Fibroblast of skin of left quadriceps (primary cell): ENCODE data around the gene ERAL1.
"Not testable (repeated sequence)": the region's sequence is repeated elsewhere in the genome, so short reads cannot be mapped to it uniquely, and the experiment has no call there.

ENCODE experiments used
- DNase-seq, 2 experiments: peaks; one replicate each; pipeline ENCODE4 v3.0.0-alpha.2; 2013; ENCODE audit warnings: low read depth in 2 of 2

The ERAL1 gene

DNA sequence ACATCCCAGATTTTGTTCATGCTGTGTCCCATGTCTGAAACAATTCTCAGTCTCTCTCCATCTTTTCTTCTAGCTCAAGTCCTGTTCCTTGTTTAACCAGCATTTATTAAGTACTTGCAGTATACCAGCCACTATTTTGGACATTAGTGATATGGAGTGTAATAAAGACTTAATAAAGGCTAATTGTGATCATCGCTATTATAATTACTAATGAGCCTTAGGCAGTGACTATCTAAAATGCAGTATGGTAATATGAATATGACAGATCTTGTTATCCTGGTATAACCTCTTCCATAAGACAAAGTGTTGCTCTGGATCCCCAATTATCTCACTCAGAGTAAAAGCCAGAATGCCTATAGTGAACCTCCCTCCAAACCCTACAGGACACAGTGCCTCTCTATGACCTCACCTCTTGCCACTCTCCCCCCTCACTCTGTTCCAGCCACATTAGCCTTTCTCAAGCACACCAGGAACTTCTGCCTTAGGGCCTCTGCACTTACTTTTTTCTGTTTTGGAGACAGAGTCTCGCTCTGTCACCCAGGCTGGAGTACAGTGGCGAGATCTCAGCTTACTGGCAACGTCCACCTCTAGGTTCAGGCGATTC, 44.5 kb downstream of the ERAL1 start:
- no peak for DNase-seq

DNA sequence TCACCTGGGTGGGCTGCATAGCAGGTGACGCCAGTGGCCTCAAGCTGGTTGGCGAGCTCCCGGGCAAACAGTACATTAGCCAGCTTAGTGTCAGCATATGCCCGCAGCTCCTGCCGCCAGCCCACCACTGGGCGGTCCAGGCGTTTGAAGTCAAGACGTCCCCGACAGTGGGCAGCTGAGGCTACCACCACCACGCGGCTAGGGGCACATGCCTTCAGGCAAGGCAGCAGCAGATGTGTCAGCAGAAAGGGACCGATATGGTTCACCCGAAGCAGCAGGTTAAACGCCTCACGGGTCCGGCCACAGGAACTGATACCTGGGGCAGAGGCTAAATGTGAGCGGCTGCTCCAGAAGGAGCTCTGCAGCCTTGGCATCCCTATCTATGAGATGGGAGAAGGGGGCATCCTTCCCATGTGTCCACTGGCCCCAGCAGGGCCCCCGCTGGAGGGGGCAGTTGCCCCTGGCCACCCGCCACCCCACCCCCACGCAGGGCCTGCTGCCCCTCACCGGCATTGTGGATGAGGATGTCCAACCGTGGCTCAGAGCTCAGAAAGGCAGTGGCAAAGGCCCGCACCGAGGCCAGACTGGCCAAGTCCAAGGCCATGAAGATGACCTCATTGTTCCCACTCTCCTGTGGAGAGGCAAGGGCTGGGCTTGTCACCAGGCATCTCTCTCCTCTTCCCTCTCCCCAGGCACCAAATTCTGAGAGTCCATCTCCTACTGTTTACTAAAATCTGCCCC, 46.3 kb downstream of the ERAL1 start:
- no peak for DNase-seq

DNA sequence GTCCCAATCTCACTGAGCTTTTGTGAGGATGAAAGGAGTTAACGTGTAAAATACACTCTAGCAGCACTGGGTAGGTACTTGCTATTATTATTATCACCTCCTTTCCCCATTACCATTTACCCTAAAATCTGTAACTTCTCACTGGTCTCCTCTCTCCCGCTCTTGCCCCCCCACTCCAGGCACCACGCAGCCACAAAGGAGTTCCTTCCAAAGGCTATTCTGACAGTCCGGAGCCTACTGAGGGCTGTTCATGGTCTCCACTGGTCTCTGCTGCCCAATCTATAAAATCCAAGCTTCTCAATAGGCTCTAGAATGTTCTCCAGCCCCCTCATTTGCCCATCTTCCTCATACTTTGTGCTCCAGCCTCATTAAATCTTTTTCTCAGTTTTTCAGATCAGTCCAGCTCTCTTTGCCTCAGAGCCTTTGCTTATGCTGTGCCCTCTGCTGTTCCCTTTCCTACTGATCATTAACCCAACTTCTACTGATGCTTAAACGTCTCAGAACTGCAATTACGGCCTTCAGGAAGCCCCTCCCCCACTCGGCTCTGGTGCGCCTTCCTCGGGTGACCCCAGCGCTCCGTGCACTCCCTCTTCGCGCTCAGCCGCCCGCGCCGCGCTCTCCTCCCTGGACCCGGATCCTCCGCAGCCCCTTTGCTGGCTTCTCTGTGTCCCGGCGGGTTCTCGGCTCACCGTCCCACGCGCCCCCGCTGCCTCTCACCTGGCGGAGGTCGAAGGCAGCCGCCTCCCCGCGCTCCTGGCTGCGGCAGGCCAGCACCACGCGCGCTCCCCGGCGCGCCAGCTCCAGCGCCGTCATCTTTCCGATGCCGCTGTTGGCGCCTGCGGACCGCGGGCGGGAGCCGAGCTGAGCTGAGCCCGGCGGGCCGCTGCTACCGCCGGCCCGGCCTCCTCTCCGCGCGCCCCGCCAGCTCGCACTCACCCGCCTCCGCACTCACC, 47.3 kb downstream of the ERAL1 start:
- DNase-seq, result no peak

DNA sequence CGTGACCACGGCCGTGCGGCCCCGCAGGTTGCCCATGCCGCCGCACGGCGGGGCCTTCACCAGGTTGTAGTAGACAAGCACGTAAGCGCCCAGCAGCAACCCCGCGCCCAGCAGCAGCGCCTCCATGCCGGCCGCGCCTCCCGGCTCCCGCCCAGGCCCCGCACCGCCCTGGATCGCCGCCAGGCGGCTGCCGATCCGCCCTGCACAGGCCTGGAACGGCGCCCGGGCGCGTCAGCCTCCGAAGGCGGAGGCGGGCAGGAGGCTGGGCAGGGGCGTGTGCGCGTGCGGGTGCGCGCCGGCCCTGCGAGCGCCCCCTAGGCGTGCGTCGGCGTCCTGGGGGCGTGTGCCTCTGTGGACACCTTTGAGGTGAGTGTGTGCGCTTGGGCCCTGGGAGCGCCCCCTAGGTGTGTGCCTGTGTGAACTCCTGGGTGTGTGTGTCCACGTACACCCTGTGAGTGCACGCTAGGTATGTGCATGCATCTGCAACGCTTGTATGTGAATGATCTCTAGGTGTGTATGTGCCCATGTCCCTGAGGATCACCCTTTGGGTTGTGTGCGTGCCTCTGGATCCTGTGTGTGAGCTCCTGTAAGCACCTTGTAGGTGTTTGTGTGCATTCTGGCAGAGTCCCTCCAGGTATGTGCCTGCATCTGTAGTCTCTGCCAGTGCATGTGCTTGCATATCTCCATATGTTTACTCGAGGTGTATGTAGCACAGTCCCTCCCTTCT, 48.2 kb downstream of the ERAL1 start, which contains the start of gene DHRS13:
TSS of gene DHRS13 (minus strand) at position 261 of the 727 bp plus-strand sequence. CDS start at position 126, 135 bp downstream.
- DNase-seq, result peak; percentile 80 to 81

DNA sequence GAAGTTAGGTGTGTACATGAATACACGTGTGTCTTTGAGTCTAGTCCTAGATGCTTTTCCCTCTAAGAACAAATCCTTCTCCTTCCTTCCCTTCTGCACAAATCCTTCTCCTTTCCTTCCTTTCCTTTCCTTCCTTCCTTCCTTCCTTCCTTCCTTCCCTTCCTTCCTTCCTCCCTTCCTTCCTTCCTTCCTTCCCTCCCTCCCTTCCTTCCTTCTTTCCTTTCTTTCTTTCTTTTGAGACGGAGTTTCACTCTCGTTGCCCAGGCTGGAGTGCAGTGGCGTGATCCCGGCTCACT, 48.7 kb downstream of the ERAL1 start:
- not testable (repeated sequence) for DNase-seq

DNA sequence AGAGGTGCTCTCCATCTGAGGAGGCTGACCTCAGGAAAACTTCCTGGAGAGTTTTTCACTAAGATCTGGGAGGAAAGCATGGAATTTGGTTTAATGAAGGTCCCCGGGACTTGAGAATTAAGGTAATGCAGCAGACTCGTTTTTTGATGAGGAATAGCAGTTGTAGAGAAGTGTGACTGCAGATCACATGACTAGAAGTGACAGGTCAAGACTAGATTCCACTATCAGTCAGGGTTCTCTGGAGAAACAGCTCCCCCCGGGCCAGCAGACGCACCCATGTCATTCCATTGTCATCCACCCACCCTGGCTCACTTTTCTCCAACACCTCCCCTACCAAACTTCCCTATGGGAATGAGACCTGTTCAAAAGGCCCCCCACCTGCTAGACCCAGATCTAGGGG, 50.0 kb downstream of the ERAL1 start:
- DNase-seq, result no peak

DNA sequence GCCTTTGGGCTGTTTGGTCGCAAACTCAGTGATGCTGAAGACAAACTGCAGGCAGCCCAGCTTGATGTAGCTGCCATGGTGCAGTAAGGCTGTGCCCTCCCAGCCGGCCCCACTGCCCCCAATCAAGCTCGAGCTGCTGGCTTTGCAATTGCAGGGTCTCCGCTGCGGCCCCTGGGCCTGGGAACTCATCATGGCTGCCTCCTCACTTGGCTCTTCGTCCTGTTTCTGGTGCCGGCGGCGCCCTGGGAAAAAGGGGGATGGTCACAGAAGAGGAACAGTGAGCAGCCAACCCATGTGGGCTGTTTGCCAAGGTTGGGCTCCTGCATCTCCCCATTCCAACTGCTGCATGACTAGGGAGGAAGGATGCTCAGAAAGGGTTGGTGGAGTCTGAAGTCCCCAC, 51.5 kb downstream of the ERAL1 start:
- DNase-seq, result no peak

DNA sequence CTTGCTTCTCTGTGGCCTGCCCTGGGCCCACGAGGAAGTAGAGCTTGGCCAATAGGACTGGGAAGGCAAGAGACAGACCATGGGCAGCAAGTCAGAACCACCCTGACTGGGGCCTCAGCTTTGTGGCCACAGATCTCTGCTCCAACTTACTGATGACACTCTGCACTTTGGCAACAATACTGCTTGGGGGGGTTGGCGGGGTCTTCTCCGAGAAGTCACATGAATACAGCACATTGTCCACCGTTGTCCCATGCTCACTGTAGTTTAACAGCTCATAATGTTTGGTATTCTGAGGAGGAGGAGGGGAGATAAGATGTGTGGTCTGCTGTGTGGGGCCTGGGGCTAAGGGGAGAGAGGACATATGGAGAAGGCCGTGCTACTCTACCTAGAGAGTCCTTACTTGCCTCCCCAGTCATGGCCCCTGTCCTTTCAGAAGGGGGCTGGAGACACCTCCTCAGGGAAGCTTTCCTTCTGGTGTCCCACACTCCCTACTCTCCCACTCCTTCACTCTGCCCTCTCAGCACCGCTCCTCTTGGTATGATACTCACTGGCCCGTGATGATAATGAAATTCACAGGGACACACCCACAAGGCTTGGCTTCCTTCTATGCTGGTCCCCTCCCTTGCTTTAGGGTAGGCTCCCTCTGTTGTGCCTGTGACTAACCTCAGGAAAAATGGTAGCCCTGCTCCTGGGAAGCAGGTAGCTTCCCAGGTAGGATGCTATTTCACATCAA, 52.1 kb downstream of the ERAL1 start:
- DNase-seq, result no peak

DNA sequence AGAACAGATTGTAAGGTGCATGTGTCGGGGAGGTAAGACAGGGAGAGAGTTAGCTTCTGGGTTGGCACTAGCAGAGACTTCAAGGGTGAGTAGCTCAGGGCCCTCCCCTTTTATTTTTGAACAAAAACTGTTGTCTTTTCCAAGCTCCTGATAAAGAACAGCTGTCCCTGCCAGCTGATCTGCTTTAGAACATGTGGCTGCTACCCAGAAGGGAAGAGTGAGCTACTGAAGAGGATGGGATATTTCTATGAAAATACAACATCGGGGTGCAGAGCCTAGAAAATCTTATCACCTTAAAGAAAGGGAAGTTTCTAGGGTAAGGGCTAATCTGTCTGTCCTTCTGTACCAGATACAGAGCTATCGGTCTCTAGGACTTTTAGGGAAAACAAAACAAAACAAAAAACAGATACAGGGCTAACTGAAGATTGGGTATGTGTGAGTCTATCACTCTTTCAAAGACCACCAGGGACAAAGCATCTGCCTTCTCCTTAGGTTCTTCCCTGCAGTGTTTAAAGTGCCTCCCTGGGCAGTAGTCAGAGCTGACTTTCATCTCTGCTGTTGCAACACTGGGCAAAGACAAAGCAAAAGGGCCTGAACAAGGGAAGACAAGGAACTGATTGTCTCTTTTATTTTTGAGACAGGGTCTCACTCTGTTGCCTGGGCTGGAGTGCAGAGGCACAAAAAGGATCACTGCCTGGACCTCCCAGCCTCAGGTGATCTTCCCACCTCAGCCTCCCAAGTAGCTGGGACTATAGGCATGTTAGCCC, 53.1 kb downstream of the ERAL1 start:
- no peak for DNase-seq

DNA sequence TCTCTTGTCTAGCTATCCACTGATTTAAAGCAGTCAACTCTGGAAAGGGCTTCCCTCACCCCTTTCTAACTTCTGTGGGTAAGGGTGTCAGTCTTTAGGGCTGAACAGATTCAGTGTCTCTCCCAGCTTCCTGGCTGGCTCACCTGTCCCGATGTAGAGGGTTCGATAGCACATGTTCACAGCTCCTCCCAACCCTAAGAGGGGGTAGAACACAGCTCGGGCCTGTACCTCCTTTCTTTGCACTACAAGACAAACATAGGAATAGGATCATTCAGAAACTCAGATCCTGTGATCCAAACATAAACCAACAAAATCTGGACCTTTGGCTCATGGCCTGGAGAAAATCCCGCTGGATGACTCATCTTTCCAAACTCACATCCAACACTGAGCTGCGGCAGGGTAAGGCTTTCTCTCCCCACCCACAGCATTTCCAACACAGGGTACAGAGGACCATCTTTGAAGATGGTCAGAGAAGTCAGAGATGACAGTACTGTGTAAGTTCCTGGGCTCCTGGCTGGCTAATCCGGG, 53.9 kb downstream of the ERAL1 start:
- peak; percentile 29 for DNase-seq

DNA sequence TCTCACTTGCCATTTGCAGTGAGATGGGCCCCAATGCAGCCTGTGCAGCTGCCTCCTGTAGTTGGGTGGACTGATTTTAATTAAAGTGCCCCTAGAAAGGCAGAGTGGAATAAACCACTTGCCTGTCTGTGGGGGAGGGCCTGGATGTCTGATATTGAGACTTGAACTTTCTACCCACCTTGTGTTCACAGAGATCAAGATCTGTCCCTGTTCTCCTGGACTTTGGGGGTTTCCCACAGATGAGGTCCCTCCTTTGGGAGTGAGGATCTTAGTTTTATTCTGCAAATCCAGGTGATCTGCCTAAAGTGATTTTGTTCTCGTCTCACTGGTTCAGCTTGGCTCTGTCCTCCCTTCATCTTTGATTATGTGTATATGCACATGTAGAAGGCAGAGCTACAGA, 55.7 kb downstream of the ERAL1 start:
- DNase-seq, result no peak
